ENCODE data around the gene DTHD1. TPM values are rescaled to one million over a fixed set of nuclear protein-coding genes. Genes with fewer than 3 reads are reported as not detected.

Gene DTHD1
- total and polyA plus RNA-seq, 2 donors (not counting 3 experiments of a cell fraction or from before 2014, with no cell fraction given) = not detected

DNA sequence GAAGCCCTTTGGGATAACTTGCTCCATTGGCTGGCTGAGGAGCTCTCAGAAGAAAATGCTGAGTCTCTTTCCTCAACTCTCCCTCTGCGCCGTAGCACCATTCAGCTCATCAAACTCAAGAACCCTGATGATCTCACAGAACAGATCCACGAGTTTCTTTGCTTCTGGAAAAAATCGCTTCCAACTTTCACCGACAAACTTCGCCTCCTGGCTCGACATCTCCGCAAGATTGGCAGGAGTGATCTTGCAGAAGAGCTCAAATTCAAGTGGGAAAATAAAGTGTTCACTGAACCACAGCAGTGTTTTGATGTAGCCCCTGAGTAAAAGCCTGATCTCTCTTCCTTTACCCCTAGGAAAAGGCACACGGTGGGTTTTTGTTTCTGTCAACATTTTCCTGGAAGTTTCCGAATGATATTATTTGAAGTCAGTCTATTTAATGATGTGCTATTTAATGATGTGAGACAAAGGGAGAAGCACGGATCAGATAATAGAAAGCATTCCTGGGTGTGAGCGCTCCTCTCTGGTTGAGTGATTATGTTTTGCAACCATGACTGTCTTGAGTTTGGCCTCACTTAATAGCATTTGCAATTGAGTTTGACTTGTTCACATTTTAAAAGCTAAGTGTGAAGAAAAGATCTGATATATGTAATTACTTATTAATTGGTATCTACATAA, 62.2 kb downstream of the DTHD1 start:
- intact Hi-C loops (cut with micrococcal nuclease) = no loop called here
- H3K9me1 ChIP-seq (replicated peaks; ENCODE audit: control insufficient read depth, extremely low read depth, insufficient read depth, low read length) = no peaks in the 10 kb centered on the region
- H3K4me1 ChIP-seq (ENCODE audit: control insufficient read depth, extremely low read depth, insufficient read depth, low read length) = no peaks in the 10 kb centered on the region
- ChIA-PET POLR2A (no interaction called here), CTCF (no interaction called here)
- H3K27me3 ChIP-seq (ENCODE audit: control insufficient read depth in 2 of 2, insufficient read depth in 2 of 2, low read length in 2 of 2) = no peaks in the 10 kb centered on the region
- dilution Hi-C loops (cut with MboI; ENCODE audit: extremely low pct_ligation_motif_present, low sequenced_read_pairs) = no loop called here
- no peaks in the 10 kb centered on the region for H4K20me1 ChIP-seq (replicated peaks; ENCODE audit: control insufficient read depth, extremely low read depth, insufficient read depth, low read length)
- H3K27ac ChIP-seq (ENCODE audit: insufficient read depth, low read depth, low read length) = no peak overlapping the region
- no TSS peak for BruUV-seq (replicated peaks)
- DNase-seq (ENCODE audit: low read depth, low spot score) (no peak), FAIRE-seq (no peak)
- TF ChIP-seq MYC (IDR thresholded peaks at IDR 0.05; ENCODE audit: low read depth, low read length) (no peak), POLR2A (IDR thresholded peaks at IDR 0.05; ENCODE audit: low read depth, low read length) (no peak), POLR2AphosphoS5 (IDR thresholded peaks at IDR 0.05; ENCODE audit: insufficient read depth, low read depth, low read length) (no peak), GATA2 (IDR thresholded peaks at IDR 0.05; ENCODE audit: insufficient read depth, insufficient read length, low read depth, low read length) (no peak), FOS (IDR thresholded peaks at IDR 0.05; ENCODE audit: borderline replicate concordance, insufficient read depth, low read length) (no peak), EZH2 (IDR thresholded peaks at IDR 0.05; ENCODE audit: borderline replicate concordance, low read depth, low read length, severe bottlenecking) (no peak), JUN (IDR thresholded peaks at IDR 0.05; ENCODE audit: borderline replicate concordance, insufficient read depth, insufficient read length, low read depth) (no peak)
- TF ChIP-seq, protein P1, sequence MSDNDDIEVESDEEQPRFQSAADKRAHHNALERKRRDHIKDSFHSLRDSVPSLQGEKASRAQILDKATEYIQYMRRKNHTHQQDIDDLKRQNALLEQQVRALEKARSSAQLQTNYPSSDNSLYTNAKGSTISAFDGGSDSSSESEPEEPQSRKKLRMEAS (IDR thresholded peaks at IDR 0.05; ENCODE audit: insufficient read depth, insufficient read length) = no peak
- TF ChIP-seq, protein P2, sequence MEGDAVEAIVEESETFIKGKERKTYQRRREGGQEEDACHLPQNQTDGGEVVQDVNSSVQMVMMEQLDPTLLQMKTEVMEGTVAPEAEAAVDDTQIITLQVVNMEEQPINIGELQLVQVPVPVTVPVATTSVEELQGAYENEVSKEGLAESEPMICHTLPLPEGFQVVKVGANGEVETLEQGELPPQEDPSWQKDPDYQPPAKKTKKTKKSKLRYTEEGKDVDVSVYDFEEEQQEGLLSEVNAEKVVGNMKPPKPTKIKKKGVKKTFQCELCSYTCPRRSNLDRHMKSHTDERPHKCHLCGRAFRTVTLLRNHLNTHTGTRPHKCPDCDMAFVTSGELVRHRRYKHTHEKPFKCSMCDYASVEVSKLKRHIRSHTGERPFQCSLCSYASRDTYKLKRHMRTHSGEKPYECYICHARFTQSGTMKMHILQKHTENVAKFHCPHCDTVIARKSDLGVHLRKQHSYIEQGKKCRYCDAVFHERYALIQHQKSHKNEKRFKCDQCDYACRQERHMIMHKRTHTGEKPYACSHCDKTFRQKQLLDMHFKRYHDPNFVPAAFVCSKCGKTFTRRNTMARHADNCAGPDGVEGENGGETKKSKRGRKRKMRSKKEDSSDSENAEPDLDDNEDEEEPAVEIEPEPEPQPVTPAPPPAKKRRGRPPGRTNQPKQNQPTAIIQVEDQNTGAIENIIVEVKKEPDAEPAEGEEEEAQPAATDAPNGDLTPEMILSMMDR (IDR thresholded peaks at IDR 0.05; ENCODE audit: extremely low read depth in 1 of 2, insufficient read depth in 1 of 2, low read depth in 1 of 2, low read length in 2 of 2) = no peak
- H3K36me3 ChIP-seq (ENCODE audit: control insufficient read depth in 2 of 2, extremely low read depth in 1 of 2, insufficient read depth in 2 of 2, low read length in 2 of 2) = no peaks in the 10 kb centered on the region
- no peak overlapping the region for H2AFZ ChIP-seq (ENCODE audit: low read depth, low read length)
- no peaks in the 10 kb centered on the region for H3K79me2 ChIP-seq (ENCODE audit: control insufficient read depth, insufficient read depth, low read length)
- no peaks in the 10 kb centered on the region for H3K9me3 ChIP-seq (replicated peaks; ENCODE audit: control insufficient read depth, insufficient read depth, low read length)
- H3K4me3 ChIP-seq (replicated peaks in 1 of 3; ENCODE audit: insufficient read depth in 1 of 3, low read depth in 1 of 3, low read length in 3 of 3) = no peak overlapping the region
- H3K9ac ChIP-seq (replicated peaks; ENCODE audit: extremely low read depth, insufficient read depth, low read length) = no peak overlapping the region
- H3K4me2 ChIP-seq (ENCODE audit: insufficient read depth, low read length) = no peak overlapping the region
